Endothelial cell of umbilical vein (primary cell): ENCODE data around the gene TMEM130. TPM values are rescaled to one million over a fixed set of nuclear protein-coding genes. Genes with fewer than 3 reads are reported as not detected.

Source experiments
- BruUV-seq: library from RNA; stranded (reverse); fragments of 400-500 nt; replicated peaks from 2 replicates; lab custom pipeline; 2021; lab: Mats Ljungman, UMichigan
- CTCF ChIA-PET: fragments of 300-600, 350-600 bp; sonication (Branson Sonifier 250); formaldehyde crosslinking; loops from one replicate; lab custom pipeline; 2021; ENCODE audit warnings: antibody characterized with exemption, inconsistent platforms; lab: Charles Lee
- POLR2A ChIA-PET: fragments of 300-600, 350-600 bp; sonication (Branson Sonifier 250); formaldehyde crosslinking; loops from one replicate; lab custom pipeline; 2021; ENCODE audit warnings: antibody characterized with exemption, inconsistent platforms; lab: Charles Lee
- DNase-seq: peaks from one replicate; pipeline ENCODE4 v3.0.0-alpha.2; 2011; ENCODE audit warnings: low read depth, low spot score
- FAIRE-seq: peaks from 2 replicates; lab custom pipeline; 2011; peaks lifted over from hg19 to GRCh38; lab: Jason Lieb, UNC
- H2AFZ ChIP-seq: 2 replicates; pipeline ENCODE4 v1.6.0; 2012; ENCODE audit warnings: low read depth, low read length, control low read depth, inconsistent platforms
- H3K27ac ChIP-seq: 2 replicates; pipeline ENCODE4 v1.5.1; 2011; ENCODE audit warnings: low read depth, mild to moderate bottlenecking, control low read depth, low read length, moderate library complexity; ENCODE audit not compliant: insufficient read depth
- H3K27me3 ChIP-seq, 2 experiments: 2 replicates each; pipeline versions ENCODE4 v1.6.0 to v1.6.1; 2011; ENCODE audit warnings: low read length in 2 of 2, mixed read lengths in 1 of 2; ENCODE audit not compliant: control insufficient read depth in 2 of 2, insufficient read depth in 2 of 2
- H3K36me3 ChIP-seq, 2 experiments: 2 replicates in 1 of 2; 3 replicates in 1 of 2; pipeline ENCODE4 v1.5.1; 2011; ENCODE audit warnings: low read length in 2 of 2, mild to moderate bottlenecking in 1 of 2, moderate library complexity in 1 of 2; ENCODE audit not compliant: control insufficient read depth in 2 of 2, insufficient read depth in 2 of 2; ENCODE audit errors: extremely low read depth in 1 of 2
- H3K4me1 ChIP-seq: 3 replicates; pipeline ENCODE4 v1.5.1; 2011; ENCODE audit warnings: mild to moderate bottlenecking, low read length; ENCODE audit not compliant: control insufficient read depth, insufficient read depth; ENCODE audit errors: extremely low read depth
- H3K4me2 ChIP-seq: 2 replicates; pipeline ENCODE4 v1.6.1; 2011; ENCODE audit warnings: low read length, control low read depth, mixed read lengths; ENCODE audit not compliant: insufficient read depth
- H3K4me3 ChIP-seq, 3 experiments: fragments of 200-600 bp in 1 of 3; sonication (generic), shearing (Covaris generic) in 1 of 3; replicated peaks in 1 of 3; 2 replicates each; pipeline ENCODE4 v1.5.1; 2011 to 2016; ENCODE audit warnings: control low read depth in 3 of 3, low read length in 3 of 3, mild to moderate bottlenecking in 2 of 3, inconsistent platforms in 1 of 3, low read depth in 1 of 3, moderate library complexity in 1 of 3; ENCODE audit not compliant: insufficient read depth in 1 of 3
- H3K79me2 ChIP-seq: 2 replicates; pipeline ENCODE4 v1.6.0; 2012; ENCODE audit warnings: low read length, inconsistent platforms; ENCODE audit not compliant: control insufficient read depth, insufficient read depth
- H3K9ac ChIP-seq: replicated peaks from 2 replicates; pipeline ENCODE3; 2011; ENCODE audit warnings: low read length, control low read depth; ENCODE audit not compliant: insufficient read depth; ENCODE audit errors: extremely low read depth
- H3K9me1 ChIP-seq: replicated peaks from 3 replicates; pipeline ENCODE4 v1.6.0; 2011; ENCODE audit warnings: mild to moderate bottlenecking, low read length; ENCODE audit not compliant: control insufficient read depth, insufficient read depth; ENCODE audit errors: extremely low read depth
- H3K9me3 ChIP-seq: replicated peaks from 2 replicates; pipeline ENCODE4 v1.5.1; 2012; ENCODE audit warnings: low read length, inconsistent platforms; ENCODE audit not compliant: control insufficient read depth, insufficient read depth
- H4K20me1 ChIP-seq: replicated peaks from 2 replicates; pipeline ENCODE3; 2011; ENCODE audit warnings: mild to moderate bottlenecking, low read length; ENCODE audit not compliant: control insufficient read depth, insufficient read depth; ENCODE audit errors: extremely low read depth
- EZH2 ChIP-seq: IDR thresholded peaks from 2 replicates; pipeline ENCODE4 v1.6.1; 2012; ENCODE audit warnings: borderline replicate concordance, low read depth, mild to moderate bottlenecking, moderate library complexity, low read length, inconsistent platforms; ENCODE audit not compliant: severe bottlenecking
- FOS ChIP-seq: IDR thresholded peaks from 2 replicates; pipeline ENCODE4 v1.6.1; 2011; ENCODE audit warnings: mild to moderate bottlenecking, low read length, moderate library complexity, borderline replicate concordance; ENCODE audit not compliant: insufficient read depth
- GATA2 ChIP-seq: IDR thresholded peaks from 2 replicates; pipeline ENCODE4 v1.7.0; 2011; ENCODE audit warnings: low read depth, mild to moderate bottlenecking, moderate library complexity, mixed read lengths, low read length; ENCODE audit not compliant: insufficient read length, insufficient read depth
- JUN ChIP-seq: IDR thresholded peaks from 2 replicates; pipeline ENCODE4 v1.6.1; 2011; ENCODE audit warnings: borderline replicate concordance, low read depth; ENCODE audit not compliant: insufficient read length, insufficient read depth
- MYC ChIP-seq: IDR thresholded peaks from one replicate; pipeline ENCODE4 v1.6.1; 2011; ENCODE audit warnings: mild to moderate bottlenecking, low read depth, low read length
- POLR2A ChIP-seq: IDR thresholded peaks from 2 replicates; pipeline ENCODE4 v1.6.1; 2012; ENCODE audit warnings: low read depth, mild to moderate bottlenecking, control low read depth, low read length
- POLR2AphosphoS5 ChIP-seq: IDR thresholded peaks from 2 replicates; pipeline ENCODE4 v1.6.1; 2012; ENCODE audit warnings: low read depth, mild to moderate bottlenecking, control low read depth, low read length, moderate library complexity; ENCODE audit not compliant: insufficient read depth
- dilution Hi-C: fragments of 300-500 bp; cut with MboI; formaldehyde crosslinking; loops from one replicate; pipeline ENCODE4 v1.15.0; 2019; ENCODE audit warnings: low sequenced_read_pairs; ENCODE audit not compliant: extremely low pct_ligation_motif_present
- intact Hi-C: fragments of 100-400 bp; cut with micrococcal nuclease; formaldehyde crosslinking; loops from one replicate; pipeline ENCODE4 v1.10.0; 2022
- polyA plus RNA-seq, 4 experiments: library from polyadenylated mRNA; depleted of rRNA in 3 of 4; stranded (reverse) in 3 of 4; unstranded in 1 of 4; fragments of >200 nt; gene quantifications; 2 replicates each; pipeline versions ENCODE4 v1.2.1 to v1.2.3, GENCODE V29; 2011 to 2012; ENCODE audit warnings: missing spikeins in 1 of 4
- total RNA-seq: library from RNA; stranded (reverse); gene quantifications from 2 replicates; pipeline ENCODE4 v1.2.3, GENCODE V29; 2021
- TF ChIP-seq, protein P1 (sequence below): IDR thresholded peaks from 2 replicates; pipeline ENCODE4 v1.6.1; 2011; ENCODE audit not compliant: insufficient read depth, insufficient read length
- TF ChIP-seq, protein P2 (sequence below), 2 donors: IDR thresholded peaks; 1 replicate in 1 of 2; 2 replicates in 1 of 2; pipeline ENCODE4 v1.5.1; 2011; ENCODE audit warnings: low read length in 2 of 2, mild to moderate bottlenecking in 2 of 2, moderate library complexity in 2 of 2, control low read depth in 1 of 2, inconsistent platforms in 1 of 2, low read depth in 1 of 2; ENCODE audit not compliant: insufficient read depth in 1 of 2; ENCODE audit errors: extremely low read depth in 1 of 2

TMEM130 gene
- total and polyA plus RNA-seq, 2 donors (not counting 3 experiments of a cell fraction or from before 2014, with no cell fraction given): not detected

DNA sequence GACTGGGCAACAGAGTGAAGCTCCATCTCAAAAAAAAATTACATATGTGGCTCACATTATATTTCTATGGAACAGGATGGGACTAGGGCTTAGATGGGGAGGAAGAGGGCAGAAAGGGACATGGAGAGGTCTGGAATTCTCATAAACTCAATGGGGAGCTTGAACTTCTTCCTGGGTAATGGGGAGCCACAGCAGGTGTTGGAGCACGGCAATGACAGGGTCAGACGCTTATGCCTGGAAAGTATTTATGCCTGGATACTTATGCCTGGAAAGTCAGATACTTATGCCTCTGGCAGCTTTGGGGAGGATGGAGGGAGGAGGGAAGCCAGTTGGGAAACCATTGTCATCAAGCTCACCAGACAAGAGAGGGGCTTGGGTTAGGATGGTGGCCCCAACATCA, 36.8 kb downstream of the TMEM130 start:
- no TSS peak for BruUV-seq
- intact Hi-C loops: loop anchor here (10.0 kb wide), 2 partner anchors 88 to 538 kb away; no protein-coding TSS in a partner anchor

More for the DNA sequence above, 36.8 kb downstream of the TMEM130 start:
- Histone ChIP-seq H3K9ac (no peak overlapping the region), H3K27ac (no peak overlapping the region), H3K4me2 (no peak overlapping the region), H2AFZ (no peak overlapping the region), H3K79me2 (no peaks in the 10 kb centered on the region), H3K9me3 (no peaks in the 10 kb centered on the region), H3K4me3 (no peak overlapping the region), H3K4me1 (no peaks in the 10 kb centered on the region), H3K9me1 (no peaks in the 10 kb centered on the region), H3K27me3 (no peaks in the 10 kb centered on the region), H3K36me3 (no peaks in the 10 kb centered on the region), H4K20me1 (no peaks in the 10 kb centered on the region)
- FAIRE-seq (no peak), DNase-seq (no peak)
- TF ChIP-seq EZH2 (no peak), FOS (no peak), POLR2AphosphoS5 (no peak), MYC (no peak), GATA2 (no peak), JUN (no peak), POLR2A (no peak)
- TF ChIP-seq, protein P1, sequence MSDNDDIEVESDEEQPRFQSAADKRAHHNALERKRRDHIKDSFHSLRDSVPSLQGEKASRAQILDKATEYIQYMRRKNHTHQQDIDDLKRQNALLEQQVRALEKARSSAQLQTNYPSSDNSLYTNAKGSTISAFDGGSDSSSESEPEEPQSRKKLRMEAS: no peak
- TF ChIP-seq, protein P2, sequence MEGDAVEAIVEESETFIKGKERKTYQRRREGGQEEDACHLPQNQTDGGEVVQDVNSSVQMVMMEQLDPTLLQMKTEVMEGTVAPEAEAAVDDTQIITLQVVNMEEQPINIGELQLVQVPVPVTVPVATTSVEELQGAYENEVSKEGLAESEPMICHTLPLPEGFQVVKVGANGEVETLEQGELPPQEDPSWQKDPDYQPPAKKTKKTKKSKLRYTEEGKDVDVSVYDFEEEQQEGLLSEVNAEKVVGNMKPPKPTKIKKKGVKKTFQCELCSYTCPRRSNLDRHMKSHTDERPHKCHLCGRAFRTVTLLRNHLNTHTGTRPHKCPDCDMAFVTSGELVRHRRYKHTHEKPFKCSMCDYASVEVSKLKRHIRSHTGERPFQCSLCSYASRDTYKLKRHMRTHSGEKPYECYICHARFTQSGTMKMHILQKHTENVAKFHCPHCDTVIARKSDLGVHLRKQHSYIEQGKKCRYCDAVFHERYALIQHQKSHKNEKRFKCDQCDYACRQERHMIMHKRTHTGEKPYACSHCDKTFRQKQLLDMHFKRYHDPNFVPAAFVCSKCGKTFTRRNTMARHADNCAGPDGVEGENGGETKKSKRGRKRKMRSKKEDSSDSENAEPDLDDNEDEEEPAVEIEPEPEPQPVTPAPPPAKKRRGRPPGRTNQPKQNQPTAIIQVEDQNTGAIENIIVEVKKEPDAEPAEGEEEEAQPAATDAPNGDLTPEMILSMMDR (IDR thresholded peaks at IDR 0.05; ENCODE audit: extremely low read depth in 1 of 2, insufficient read depth in 1 of 2, low read depth in 1 of 2, low read length in 2 of 2): no peak
- CTCF ChIA-PET: interaction anchor here (1.6 to 4.5 kb wide), 2 partner anchors 9 to 40 kb away, joined by 4 to 97 read pairs; no protein-coding TSS in a partner anchor
- POLR2A ChIA-PET: no interaction called here
- dilution Hi-C loops: no loop called here
